Breast epithelium (tissue), 3 donors: Measurements from ENCODE around the gene S1PR4.

Experiments used
- POLR2A ChIP-seq: fragments of 450-650 bp; IDR thresholded peaks from one replicate; pipeline ENCODE4 v1.6.1; 2016; ENCODE audit warnings: antibody characterized with exemption, mild to moderate bottlenecking, moderate library complexity
- POLR2AphosphoS5 ChIP-seq, 3 donors: sonication (generic); formaldehyde crosslinking; IDR thresholded peaks; one replicate each; pipeline ENCODE4 v1.6.1; 2017; ENCODE audit warnings: antibody characterized with exemption in 3 of 3
- TF ChIP-seq, protein P1 (sequence below), 3 donors: fragments of 450-650 bp; IDR thresholded peaks; one replicate each; pipeline ENCODE4 v1.5.1; 2016 to 2017; ENCODE audit warnings: antibody characterized with exemption in 3 of 3, mild to moderate bottlenecking in 3 of 3, moderate library complexity in 3 of 3

DNA sequence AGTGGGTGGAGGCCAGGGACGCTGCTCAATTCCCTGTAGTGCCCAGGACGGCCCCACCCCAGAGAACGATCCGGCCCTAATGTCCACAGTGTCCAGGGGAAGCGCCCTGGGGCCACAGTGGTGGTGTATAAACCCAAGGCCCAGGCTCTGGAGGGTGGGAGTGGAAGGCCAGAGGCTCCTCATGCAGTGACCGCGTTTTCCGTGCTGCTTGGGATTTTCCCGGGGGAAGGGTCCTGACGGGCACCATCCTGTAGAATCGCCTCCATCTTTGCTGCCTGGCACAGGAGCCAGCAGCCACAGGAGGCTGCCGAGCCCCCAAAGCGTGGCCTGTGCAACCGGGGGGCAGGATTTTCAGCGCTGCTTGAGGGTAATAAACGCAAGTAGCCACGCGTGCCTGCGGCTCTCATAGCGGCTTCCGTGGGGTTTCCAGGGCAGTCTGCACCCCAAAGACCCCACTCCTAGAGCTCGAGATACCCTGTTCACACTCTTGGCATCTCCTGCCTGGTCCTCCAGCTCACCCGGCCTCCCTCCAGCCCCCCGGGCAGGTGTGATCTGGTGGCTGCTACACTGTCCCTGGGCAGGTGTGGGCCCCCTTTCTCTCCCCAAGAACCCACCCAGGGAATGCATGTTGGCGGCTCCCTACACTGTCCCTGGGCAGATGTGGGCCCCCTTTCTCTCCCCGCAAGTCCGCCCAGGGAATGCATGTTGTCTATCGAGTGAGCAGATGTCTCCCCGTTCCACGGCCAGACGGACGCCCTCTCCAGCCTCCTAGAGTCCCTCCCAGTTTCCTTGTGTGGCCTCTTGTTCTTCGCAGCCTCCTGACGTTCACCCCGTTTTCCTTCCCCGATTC, 9.3 kb downstream of the S1PR4 start:
- TF ChIP-seq, protein P1, sequence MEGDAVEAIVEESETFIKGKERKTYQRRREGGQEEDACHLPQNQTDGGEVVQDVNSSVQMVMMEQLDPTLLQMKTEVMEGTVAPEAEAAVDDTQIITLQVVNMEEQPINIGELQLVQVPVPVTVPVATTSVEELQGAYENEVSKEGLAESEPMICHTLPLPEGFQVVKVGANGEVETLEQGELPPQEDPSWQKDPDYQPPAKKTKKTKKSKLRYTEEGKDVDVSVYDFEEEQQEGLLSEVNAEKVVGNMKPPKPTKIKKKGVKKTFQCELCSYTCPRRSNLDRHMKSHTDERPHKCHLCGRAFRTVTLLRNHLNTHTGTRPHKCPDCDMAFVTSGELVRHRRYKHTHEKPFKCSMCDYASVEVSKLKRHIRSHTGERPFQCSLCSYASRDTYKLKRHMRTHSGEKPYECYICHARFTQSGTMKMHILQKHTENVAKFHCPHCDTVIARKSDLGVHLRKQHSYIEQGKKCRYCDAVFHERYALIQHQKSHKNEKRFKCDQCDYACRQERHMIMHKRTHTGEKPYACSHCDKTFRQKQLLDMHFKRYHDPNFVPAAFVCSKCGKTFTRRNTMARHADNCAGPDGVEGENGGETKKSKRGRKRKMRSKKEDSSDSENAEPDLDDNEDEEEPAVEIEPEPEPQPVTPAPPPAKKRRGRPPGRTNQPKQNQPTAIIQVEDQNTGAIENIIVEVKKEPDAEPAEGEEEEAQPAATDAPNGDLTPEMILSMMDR (IDR thresholded peaks at IDR 0.05) = no peak
- TF ChIP-seq POLR2AphosphoS5 (IDR thresholded peaks at IDR 0.05) = no peak
- no peak for TF ChIP-seq POLR2A
